Adipocyte (in vitro differentiated cells): Measurements from ENCODE around the gene IRGM.
"Not testable (repeated sequence)": the region's sequence is repeated elsewhere in the genome, so short reads cannot be mapped to it uniquely, and the experiment has no call there.

Experiments
- DNase-seq: peaks from one replicate; pipeline ENCODE4 v3.0.0-alpha.2; 2015; ENCODE audit warnings: low read depth
- H3K27me3 ChIP-seq: replicated peaks from 2 replicates; pipeline ENCODE4 v1.7.0; 2013; ENCODE audit warnings: mild to moderate bottlenecking, low read length, moderate library complexity; ENCODE audit not compliant: control insufficient read depth, insufficient read depth
- H3K36me3 ChIP-seq: 2 replicates; pipeline ENCODE4 v1.7.0; 2013; ENCODE audit warnings: low read length, mild to moderate bottlenecking, moderate library complexity; ENCODE audit not compliant: control insufficient read depth, insufficient read depth, severe bottlenecking
- H3K4me1 ChIP-seq: 2 replicates; pipeline ENCODE4 v1.7.0; 2013; ENCODE audit warnings: mild to moderate bottlenecking, low read length, moderate library complexity; ENCODE audit not compliant: control insufficient read depth, insufficient read depth
- H3K4me3 ChIP-seq: 2 replicates; pipeline ENCODE4 v1.7.0; 2013; ENCODE audit warnings: mild to moderate bottlenecking, low read length, moderate library complexity
- H3K9ac ChIP-seq: 2 replicates; pipeline ENCODE4 v1.7.0; 2013; ENCODE audit warnings: mild to moderate bottlenecking, low read length, moderate library complexity
- H3K9me3 ChIP-seq: 2 replicates; pipeline ENCODE4 v1.7.0; 2013; ENCODE audit warnings: mild to moderate bottlenecking, low read length, moderate library complexity; ENCODE audit not compliant: control insufficient read depth

Gene IRGM

DNA sequence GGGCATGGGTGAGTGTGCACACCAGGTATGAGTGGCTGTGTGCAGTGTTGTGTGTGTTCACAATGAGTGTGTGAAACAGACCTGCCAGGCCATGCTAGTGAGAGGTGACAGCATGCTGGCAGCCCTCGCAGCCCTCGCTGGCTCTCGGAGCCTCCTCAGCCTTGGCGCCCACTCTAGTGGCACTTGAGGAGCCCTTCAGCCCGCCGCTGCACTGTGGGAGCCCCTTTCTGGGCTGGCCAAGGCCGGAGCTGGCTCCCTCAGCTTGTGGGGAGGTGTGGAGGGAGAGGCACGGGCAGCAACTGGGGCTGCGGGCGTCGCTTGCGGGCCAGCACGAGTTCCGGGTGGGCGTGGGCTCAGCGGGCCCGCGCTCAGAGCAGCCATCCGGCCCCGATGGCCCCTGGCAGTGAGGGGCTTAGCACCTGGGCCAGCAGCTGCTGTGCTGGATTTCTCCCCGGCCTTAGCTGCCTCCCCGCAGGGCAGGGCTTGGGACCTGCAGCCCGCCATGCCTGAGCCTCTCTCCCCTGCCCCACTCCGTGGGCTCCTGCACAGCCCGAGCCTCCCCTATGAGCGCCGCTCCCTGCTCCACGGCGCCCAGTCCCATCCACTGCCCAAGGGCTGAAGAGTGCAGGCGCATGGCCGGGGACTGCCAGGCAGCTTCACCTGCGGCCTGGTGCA, 999 bp upstream of the IRGM start:
- not testable (repeated sequence) for H3K4me1 ChIP-seq, H3K9me3 ChIP-seq, DNase-seq, H3K27me3 ChIP-seq, H3K9ac ChIP-seq, H3K36me3 ChIP-seq, H3K4me3 ChIP-seq

DNA sequence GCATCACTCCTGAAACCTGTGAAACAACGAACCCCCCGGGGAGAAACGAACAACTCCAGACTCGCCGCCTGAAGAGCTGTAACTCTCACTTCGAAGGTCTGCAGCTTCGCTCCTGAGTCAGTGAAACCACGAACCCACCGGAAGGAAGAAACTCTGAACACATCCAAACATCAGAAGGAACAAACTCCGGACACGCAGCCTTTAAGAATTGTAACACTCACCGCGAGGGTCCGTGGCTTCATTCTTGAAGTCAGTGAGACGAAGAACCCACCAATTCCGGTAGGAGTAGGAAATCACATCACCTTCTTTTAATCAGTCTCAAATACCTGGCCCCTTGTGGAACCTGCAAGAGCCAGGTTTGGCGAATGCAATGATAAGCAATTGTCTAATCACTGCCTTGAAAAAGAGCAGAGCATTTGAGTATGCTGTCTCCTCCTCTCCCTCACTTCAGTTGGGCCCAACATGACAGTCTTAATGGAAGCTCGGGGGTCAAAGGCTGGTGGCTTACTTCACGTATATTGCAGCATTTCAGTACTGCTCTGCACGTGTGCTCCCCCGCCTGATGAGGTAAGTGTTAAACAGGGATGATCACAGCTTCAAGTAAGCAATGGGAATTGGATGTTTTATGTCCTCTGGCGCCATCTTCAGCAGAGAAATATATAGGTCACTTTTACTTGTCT, 473 bp downstream of the IRGM start:
- peak; percentile 88 for DNase-seq
- H3K9ac ChIP-seq, result no peak overlapping the region

DNA sequence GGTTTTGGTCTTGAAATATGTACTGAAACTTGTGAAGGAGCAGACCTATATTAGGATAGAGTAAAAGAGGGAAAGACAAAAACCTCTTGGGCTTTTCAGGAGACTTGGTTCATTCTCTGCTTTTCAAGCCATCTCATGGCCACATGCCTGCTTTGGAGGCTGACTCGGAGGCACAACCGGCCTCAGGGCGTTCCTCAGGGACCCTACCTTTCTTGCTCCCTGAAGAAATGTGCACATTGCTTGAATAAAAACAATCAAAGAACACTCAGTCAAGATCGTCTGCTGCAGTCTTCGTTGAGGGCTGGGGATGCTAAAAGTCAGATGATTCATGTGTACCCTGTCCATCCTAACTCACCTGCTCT, 994 bp downstream of the IRGM start:
- no peak overlapping the region for H3K4me3 ChIP-seq

More for the DNA sequence above, 473 bp downstream of the IRGM start:
- peaks cover 4% of the 10 kb centered on the region for H3K4me1 ChIP-seq
- no peak overlapping the region for H3K4me3 ChIP-seq
- no peaks in the 10 kb centered on the region for H3K36me3 ChIP-seq
- H3K27me3 ChIP-seq, result no peaks in the 10 kb centered on the region
- no peaks in the 10 kb centered on the region for H3K9me3 ChIP-seq

DNA sequence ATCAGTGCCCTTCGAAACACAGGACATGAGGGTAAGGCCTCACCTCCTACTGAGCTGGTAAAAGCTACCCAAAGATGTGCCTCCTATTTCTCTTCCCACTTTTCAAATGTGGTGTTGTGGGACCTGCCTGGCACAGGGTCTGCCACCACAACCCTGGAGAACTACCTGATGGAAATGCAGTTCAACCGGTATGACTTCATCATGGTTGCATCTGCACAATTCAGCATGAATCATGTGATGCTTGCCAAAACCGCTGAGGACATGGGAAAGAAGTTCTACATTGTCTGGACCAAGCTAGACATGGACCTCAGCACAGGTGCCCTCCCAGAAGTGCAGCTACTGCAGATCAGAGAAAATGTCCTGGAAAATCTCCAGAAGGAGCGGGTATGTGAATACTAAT, 1.9 kb downstream of the IRGM start:
- Histone ChIP-seq H3K36me3 (no peaks in the 10 kb centered on the region), H3K4me1 (peaks cover 4% of the 10 kb centered on the region), H3K9me3 (no peaks in the 10 kb centered on the region), H3K9ac (no peak overlapping the region), H3K27me3 (no peaks in the 10 kb centered on the region), H3K4me3 (no peak overlapping the region)
- no peak for DNase-seq

More for the DNA sequence above, 994 bp downstream of the IRGM start:
- no peaks in the 10 kb centered on the region for H3K27me3 ChIP-seq
- H3K4me1 ChIP-seq, result peaks cover 4% of the 10 kb centered on the region
- no peaks in the 10 kb centered on the region for H3K9me3 ChIP-seq
- no peak overlapping the region for H3K9ac ChIP-seq
- no peaks in the 10 kb centered on the region for H3K36me3 ChIP-seq
- DNase-seq, result no peak

DNA sequence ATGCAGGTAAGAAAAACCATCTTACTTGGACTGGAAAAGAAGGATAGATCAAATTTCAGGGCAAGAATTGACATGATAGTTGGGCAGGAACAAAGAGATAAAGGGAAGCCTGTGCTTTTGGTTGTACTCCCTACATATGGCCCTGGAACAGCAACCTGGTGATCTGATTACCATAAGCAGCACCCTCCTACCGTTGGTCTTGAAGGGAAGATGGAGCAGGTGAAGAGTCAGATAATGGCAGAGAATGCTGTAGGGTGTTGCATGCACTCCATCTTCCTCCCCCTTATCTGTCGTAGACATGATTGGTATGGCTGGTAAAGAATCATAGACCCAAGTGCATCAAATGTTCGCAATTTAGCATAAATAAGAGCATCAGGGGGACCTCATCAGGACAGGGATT, 4.7 kb downstream of the IRGM start:
- H3K4me3 ChIP-seq, result no peak overlapping the region
- H3K36me3 ChIP-seq, result no peaks in the 10 kb centered on the region
- H3K27me3 ChIP-seq, result no peaks in the 10 kb centered on the region
- H3K4me1 ChIP-seq, result peaks cover 4% of the 10 kb centered on the region
- no peak for DNase-seq
- H3K9me3 ChIP-seq, result no peaks in the 10 kb centered on the region
- H3K9ac ChIP-seq, result no peak overlapping the region

DNA sequence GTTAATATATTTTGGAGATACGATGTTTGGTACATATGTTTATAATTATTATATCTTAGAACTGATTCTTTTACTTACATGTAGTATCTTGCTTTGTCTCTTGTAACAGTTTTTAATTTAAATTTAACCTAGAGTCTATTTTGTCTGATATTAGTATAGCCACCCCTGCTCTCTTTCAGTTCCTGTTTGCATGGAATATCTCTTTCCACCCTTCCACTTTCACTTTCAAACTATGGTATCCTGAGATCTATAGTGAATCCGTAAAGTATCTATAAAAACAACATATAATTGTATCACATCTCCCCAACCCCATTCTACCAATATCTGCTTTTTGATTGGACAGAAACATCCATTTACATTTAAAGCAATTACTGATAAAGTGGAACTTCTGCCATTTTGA, 7.2 kb downstream of the IRGM start:
- Histone ChIP-seq H3K9ac (no peak overlapping the region), H3K36me3 (no peaks in the 10 kb centered on the region), H3K9me3 (no peaks in the 10 kb centered on the region), H3K4me1 (no peaks in the 10 kb centered on the region), H3K27me3 (no peaks in the 10 kb centered on the region), H3K4me3 (no peak overlapping the region)
- no peak for DNase-seq

DNA sequence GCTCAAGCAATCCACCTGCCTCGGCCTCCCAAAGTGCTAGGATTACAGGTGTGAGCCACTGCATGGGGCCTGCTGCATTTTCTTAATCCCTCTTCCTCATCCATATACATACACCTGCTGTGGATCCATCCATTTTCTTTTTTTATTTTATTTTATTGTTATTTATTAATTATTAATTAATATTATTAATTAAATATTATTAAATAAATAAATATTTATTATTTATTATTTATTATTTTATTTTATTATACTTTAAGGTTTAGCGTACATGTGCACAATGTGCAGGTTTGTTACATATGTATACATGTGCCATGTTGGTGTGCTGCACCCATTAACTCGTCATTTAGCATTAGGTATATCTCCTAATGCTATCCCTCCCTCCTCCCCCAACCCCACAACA, 10.4 kb downstream of the IRGM start:
- not testable (repeated sequence) for H3K4me3 ChIP-seq, H3K9ac ChIP-seq, DNase-seq, H3K9me3 ChIP-seq, H3K36me3 ChIP-seq, H3K4me1 ChIP-seq, H3K27me3 ChIP-seq

DNA sequence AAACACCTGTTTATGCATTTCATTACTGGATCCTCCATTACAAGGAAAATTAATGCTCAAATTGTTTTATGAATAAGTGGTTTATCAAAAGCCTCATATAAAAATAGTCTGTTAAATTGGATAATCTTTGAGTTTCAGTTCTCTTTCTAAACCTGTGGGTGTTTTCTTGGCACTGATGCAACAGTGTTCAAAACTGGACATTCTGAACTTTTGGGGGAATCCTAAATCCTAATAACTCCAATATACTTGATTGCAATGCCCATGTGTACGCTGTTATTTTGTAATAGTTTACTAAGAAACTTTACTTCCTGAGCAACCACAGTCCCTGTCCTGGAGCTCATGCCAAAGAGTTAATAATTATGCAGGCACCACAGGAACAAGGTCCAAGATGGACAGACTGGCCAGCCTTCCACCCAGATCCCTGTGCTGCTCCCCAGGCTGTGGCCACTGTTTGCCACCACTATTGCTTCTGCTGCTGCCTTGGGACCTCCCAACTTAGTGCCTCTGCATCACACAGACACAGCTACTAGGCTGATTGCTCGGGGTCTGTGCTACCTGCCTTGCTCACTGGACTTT, 14.0 kb downstream of the IRGM start:
- Histone ChIP-seq H3K36me3 (no peaks in the 10 kb centered on the region), H3K9ac (no peak overlapping the region), H3K4me1 (no peaks in the 10 kb centered on the region), H3K9me3 (peaks cover 36% of the 10 kb centered on the region), H3K27me3 (no peaks in the 10 kb centered on the region), H3K4me3 (no peak overlapping the region)
- no peak for DNase-seq

DNA sequence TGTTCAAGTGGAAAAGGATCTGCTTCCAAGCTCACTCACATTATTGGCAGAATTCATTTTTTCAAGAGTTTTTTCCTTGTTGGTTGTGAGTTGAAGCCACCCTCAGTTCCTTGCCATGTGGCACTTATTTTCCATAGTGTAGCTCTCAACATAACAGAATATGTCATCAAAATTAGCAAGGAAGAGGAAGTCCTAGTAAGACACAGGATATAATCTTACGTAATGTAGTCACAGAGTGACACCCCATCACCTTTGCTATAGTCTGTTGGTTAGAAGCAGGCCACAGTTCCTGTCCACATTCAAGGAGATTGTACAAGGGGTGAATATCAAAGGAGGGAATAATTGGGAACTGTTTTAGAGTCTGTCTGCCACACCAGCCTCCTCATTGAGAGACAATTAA, 15.7 kb downstream of the IRGM start:
- no peak overlapping the region for H3K4me3 ChIP-seq
- H3K9ac ChIP-seq, result no peak overlapping the region
- no peaks in the 10 kb centered on the region for H3K4me1 ChIP-seq
- H3K27me3 ChIP-seq, result no peaks in the 10 kb centered on the region
- no peak for DNase-seq
- no peaks in the 10 kb centered on the region for H3K36me3 ChIP-seq
- H3K9me3 ChIP-seq, result peaks cover 50% of the 10 kb centered on the region

DNA sequence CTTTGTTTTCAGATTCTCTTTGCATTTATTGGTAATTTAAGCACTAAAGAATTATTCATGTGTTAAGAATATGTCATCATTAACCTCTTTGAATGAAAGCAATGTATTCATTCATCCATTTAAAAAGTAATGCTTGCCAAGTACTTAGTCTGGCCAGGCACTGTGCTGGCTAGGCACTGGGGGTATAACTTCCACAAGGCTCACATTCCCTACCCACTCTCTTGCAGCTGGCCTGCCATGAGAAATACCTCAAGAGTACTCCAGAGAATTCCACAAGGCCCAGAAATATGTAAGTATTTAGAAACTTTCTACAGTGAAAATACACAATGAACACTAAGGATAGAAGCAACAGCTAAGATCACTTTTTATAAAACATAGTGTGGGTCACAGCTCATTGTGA, 33.0 kb downstream of the IRGM start:
- no peak overlapping the region for H3K4me3 ChIP-seq
- H3K27me3 ChIP-seq, result no peaks in the 10 kb centered on the region
- H3K36me3 ChIP-seq, result no peaks in the 10 kb centered on the region
- no peak for DNase-seq
- H3K4me1 ChIP-seq, result no peaks in the 10 kb centered on the region
- peaks cover 92% of the 10 kb centered on the region for H3K9me3 ChIP-seq
- no peak overlapping the region for H3K9ac ChIP-seq

DNA sequence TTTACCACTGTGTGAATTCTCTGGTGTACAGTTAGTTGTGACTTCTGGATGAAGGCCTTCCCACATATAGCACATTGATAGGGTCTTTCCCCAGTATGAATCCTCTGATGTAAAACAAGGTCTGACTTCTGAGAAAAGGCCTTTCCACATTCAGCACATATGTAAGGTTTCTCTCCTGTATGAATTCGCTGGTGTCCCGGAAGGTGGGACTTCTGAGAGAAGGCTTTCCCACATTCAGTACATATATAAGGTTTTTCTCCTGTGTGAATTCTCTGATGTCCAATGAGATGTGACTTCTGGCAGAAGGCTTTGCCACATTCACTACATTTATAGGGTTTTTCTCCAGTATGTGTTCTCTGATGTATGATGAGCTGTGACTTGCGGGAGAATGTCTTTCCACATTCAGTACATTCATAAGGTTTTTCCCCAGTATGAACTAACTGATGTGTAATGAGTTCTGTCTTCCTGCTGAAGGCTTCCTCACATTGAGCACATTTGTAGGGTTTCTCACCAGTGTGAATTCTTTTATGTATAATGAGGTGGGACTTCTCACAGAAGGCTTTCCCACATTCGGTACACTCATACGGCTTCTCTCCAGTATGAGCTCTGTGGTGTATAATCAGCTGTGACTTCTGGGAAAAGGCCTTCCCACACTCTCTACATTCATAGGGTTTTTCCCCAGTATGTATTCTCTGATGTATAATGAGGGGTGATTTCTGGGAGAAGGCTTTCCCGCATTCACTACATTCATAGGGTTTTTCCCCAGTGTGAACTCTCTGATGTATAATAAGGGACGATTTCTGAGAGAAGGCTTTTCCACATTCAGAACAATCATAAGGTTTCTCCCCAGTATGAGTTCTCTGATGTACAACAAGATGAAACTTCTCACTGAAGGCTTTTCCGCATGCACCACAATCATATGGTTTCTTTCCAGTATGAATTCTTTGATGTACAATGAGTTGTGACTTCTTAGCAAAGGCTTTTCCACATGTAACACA, 49.4 kb downstream of the IRGM start:
- Histone ChIP-seq H3K36me3 (peaks cover 32% of the 10 kb centered on the region), H3K27me3 (no peaks in the 10 kb centered on the region), H3K4me3 (peak overlapping the region; percentile 69), H3K9ac (no peak overlapping the region), H3K9me3 (peaks cover 100% of the 10 kb centered on the region), H3K4me1 (no peaks in the 10 kb centered on the region)
- DNase-seq, result no peak
